Immature natural killer cell (primary cell): ENCODE data around the gene ATF4. TPM values are rescaled to one million over a fixed set of nuclear protein-coding genes. Genes with fewer than 3 reads are reported as not detected.

Source experiments
- DNase-seq, 3 donors: peaks; one replicate each; pipeline ENCODE4 v3.0.0; 2022; ENCODE audit warnings: mixed read lengths in 1 of 3
- H3K27ac Mint-ChIP-seq, 6 donors: one replicate each; pipeline ENCODE4 v1.8.0; 2020; ENCODE audit warnings: mixed read lengths in 6 of 6, mild to moderate bottlenecking in 5 of 6, inconsistent platforms in 4 of 6, moderate library complexity in 3 of 6
- H3K27me3 Mint-ChIP-seq, 3 donors: one replicate each; pipeline ENCODE4 v1.8.0; 2020 to 2021; ENCODE audit warnings: low read depth in 3 of 3, mild to moderate bottlenecking in 3 of 3, mixed read lengths in 3 of 3, moderate library complexity in 3 of 3, inconsistent platforms in 1 of 3
- H3K36me3 Mint-ChIP-seq, 3 donors: one replicate each; pipeline ENCODE4 v1.8.0; 2020; ENCODE audit warnings: mixed read lengths in 3 of 3, inconsistent platforms in 2 of 3, mild to moderate bottlenecking in 2 of 3
- H3K4me1 Mint-ChIP-seq, 2 donors: one replicate each; pipeline ENCODE4 v1.8.0; 2020; ENCODE audit warnings: inconsistent platforms in 2 of 2, mild to moderate bottlenecking in 2 of 2, mixed read lengths in 2 of 2, moderate library complexity in 1 of 2
- H3K4me3 Mint-ChIP-seq, 5 donors: one replicate each; pipeline ENCODE4 v1.8.0; 2020; ENCODE audit warnings: mild to moderate bottlenecking in 5 of 5, mixed read lengths in 5 of 5, inconsistent platforms in 3 of 5, moderate library complexity in 3 of 5
- H3K9me3 Mint-ChIP-seq, 6 donors: one replicate each; pipeline ENCODE4 v1.8.0; 2020; ENCODE audit warnings: mild to moderate bottlenecking in 6 of 6, mixed read lengths in 6 of 6, inconsistent platforms in 4 of 6, moderate library complexity in 3 of 6
- polyA plus RNA-seq, 3 donors: library from polyadenylated mRNA; unstranded; fragments of 300-500 nt; fragmentation: Illumina TruSeq; gene quantifications; one replicate each; pipeline ENCODE4 v1.2.3, GENCODE V29; 2021

The ATF4 gene
- polyA plus RNA-seq, 3 donors from 2014 or later: 48.9 to 113 (median 69.4) TPM

DNA sequence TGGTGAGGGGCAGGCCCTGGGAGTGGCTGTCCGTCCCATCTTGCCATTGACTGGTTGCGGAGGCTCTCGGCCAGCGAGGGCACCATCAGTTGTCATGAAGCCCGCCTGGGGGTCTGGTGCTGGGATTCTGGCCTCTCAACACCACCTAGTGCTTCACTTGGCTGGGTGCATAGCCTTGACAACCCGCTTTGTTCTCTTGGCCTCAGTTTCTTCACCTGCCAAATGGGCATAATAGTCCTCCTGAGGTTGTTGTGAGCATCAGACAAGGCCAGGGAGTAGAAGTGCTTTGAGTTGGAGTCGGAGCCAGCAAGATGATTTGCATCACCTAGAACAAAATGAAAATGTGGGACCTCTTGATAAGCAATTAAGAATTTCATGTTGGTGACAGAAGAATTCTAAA is 48.7 kb downstream of the ATF4 start:
- no peak for DNase-seq
- peaks cover 21% of the 10 kb centered on the region in 2 donors for H3K4me1 Mint-ChIP-seq
- no peak overlapping the region for H3K27ac Mint-ChIP-seq
- no peak overlapping the region for H3K4me3 Mint-ChIP-seq
- no peaks in the 10 kb centered on the region for H3K36me3 Mint-ChIP-seq
- peaks cover 4 to 12% (median 6%) of the 10 kb centered on the region in 3 donors for H3K27me3 Mint-ChIP-seq
- peaks cover 0 to 4% (median 0%) of the 10 kb centered on the region in 6 donors for H3K9me3 Mint-ChIP-seq

DNA sequence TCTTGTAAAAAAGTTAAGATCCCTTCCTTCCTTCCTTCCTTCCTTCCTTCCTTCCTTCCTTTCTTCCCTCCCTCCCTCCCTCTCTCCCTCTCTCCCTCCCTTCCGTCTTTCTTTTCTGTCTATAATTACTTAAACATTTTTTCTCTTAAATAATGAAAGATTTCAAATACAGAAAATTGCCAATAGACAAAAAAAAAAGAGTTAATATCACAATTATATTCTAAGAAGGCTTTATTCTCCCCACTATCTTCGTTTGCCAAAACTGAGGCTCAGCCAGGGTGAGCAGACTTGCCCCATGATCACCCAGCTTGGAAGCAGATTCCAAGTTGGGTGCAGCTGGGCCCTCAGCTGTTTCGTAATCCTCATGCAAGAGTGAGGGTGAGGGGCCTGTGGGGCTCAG is 49.9 kb downstream of the ATF4 start:
- Mint-ChIP-seq H3K27ac (no peak overlapping the region), H3K4me3 (no peak overlapping the region), H3K36me3 (no peaks in the 10 kb centered on the region), H3K9me3 (peaks cover 0 to 4% (median 0%) of the 10 kb centered on the region in 6 donors), H3K27me3 (peaks cover 4 to 10% (median 8%) of the 10 kb centered on the region in 3 donors), H3K4me1 (peaks cover 21% of the 10 kb centered on the region in 2 donors)
- no peak for DNase-seq

DNA sequence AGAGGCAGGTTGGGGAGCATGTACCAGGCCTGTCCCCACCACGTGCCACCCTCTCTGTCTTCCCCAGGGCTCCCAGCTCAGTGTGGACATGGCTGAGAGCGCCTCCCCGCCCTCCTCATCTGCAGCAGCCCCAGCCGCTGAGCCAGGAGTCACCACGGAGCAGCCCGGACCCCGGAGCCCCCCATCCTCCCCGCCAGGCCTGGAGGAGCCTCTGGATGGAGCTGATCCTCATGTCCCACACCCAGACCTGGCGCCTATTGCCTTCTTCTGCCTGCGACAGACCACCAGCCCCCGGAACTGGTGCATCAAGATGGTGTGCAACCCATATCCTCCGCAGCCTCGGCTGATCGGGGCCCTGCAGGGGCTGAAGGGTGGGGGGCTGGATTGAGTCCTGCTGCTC is 50.3 kb downstream of the ATF4 start, which contains the start of gene CACNA1I:
CACNA1I (plus strand) TSS at position 89 of the 400 bp plus-strand sequence; CDS start at position 89, 0 bp downstream.
- no peak for DNase-seq
- no peak within 1 kb of the TSS for H3K4me3 Mint-ChIP-seq

DNA sequence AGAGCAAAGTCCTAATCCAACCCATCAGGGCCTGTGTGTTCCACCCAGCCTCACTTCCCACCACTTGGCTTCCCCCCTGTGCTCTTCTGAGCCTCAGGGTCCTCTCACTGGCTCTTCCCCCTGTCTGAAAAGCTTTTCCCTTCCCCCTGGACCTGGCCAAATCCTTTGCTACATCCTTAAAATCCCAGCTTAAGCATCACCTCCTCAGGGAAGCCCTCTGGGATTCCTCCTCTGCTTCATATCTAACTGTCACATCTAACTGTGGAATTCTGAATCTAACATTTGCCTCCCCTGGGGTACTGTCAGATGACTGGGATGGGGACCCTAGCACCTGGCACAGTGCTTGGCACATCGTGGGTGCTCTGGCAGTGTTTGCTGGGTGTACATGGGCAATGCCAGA is 51.2 kb downstream of the ATF4 start:
- H3K4me1 Mint-ChIP-seq: peaks cover 14 to 15% of the 10 kb centered on the region in 2 donors
- no peak overlapping the region for H3K4me3 Mint-ChIP-seq
- H3K36me3 Mint-ChIP-seq: no peaks in the 10 kb centered on the region
- no peaks in the 10 kb centered on the region for H3K9me3 Mint-ChIP-seq
- H3K27me3 Mint-ChIP-seq: peaks cover 2 to 9% (median 4%) of the 10 kb centered on the region in 3 donors
- no peak overlapping the region for H3K27ac Mint-ChIP-seq
- no peak for DNase-seq

More for the DNA sequence above, 50.3 kb downstream of the ATF4 start, which contains the start of gene CACNA1I:
- Mint-ChIP-seq H3K27ac (no peak within 1 kb of the TSS), H3K36me3 (no peaks in the 10 kb centered on the region), H3K4me1 (peaks cover 17 to 19% of the 10 kb centered on the region in 2 donors), H3K9me3 (peaks cover 0 to 2% (median 0%) of the 10 kb centered on the region in 6 donors), H3K27me3 (peaks cover 2 to 6% (median 5%) of the 10 kb centered on the region in 3 donors)

Other genes starting within 250 kb of the ATF4 start
- gene RPL3, start 200.9 kb upstream of the ATF4 start, polyA plus RNA-seq: 1,000 to 10,000 TPM; 1,935 to 2,618 (median 1,953) TPM
- 10 to 100 TPM; 24.5 to 49.5 (median 27.0) TPM for gene SYNGR1, start 170.6 kb upstream of the ATF4 start, polyA plus RNA-seq
- gene TAB1, start 120.8 kb upstream of the ATF4 start, polyA plus RNA-seq: 1 to 10 TPM in 2 of 3 donors, under 1 TPM in 1; 0.89 to 3.5 (median 2.0) TPM
- gene MGAT3, start 63.5 kb upstream of the ATF4 start, polyA plus RNA-seq: not detected
- 10 to 100 TPM; 13.8 to 30.5 (median 18.4) TPM for gene MIEF1, start 18.3 kb upstream of the ATF4 start, polyA plus RNA-seq
- 100 to 1,000 TPM; 139 to 239 (median 180) TPM for gene RPS19BP1, start 12.2 kb downstream of the ATF4 start, polyA plus RNA-seq
- gene CACNA1I, start 50.2 kb downstream of the ATF4 start, polyA plus RNA-seq: not detected